Panc1 (cell line): ENCODE data around the gene SOS2. TPM values are rescaled to one million over a fixed set of nuclear protein-coding genes. Genes with fewer than 3 reads are reported as not detected.

Experiments
- ATAC-seq: fragments of 200-7000 bp; cut with Tn5 transposase; 2 replicates; pipeline ENCODE4 v1.9.1; 2020; ENCODE audit warnings: mild to moderate bottlenecking, moderate library complexity
- BruUV-seq: library from RNA; stranded (reverse); fragments of 400-500 nt; replicated peaks from 2 replicates; lab custom pipeline; 2021; lab: Mats Ljungman, UMichigan
- CTCF ChIA-PET: fragments of 300-600 bp; sonication (Branson Sonifier 250); formaldehyde crosslinking; loops from one replicate; lab custom pipeline; 2022; ENCODE audit warnings: antibody characterized with exemption; lab: Charles Lee
- POLR2A ChIA-PET: fragments of 300-600 bp; sonication (Branson Sonifier 250); formaldehyde crosslinking; loops from one replicate; lab custom pipeline; 2022; ENCODE audit warnings: antibody characterized with exemption; lab: Charles Lee
- DNase-seq: peaks from one replicate; pipeline ENCODE4 v3.0.0-alpha.2; 2010; ENCODE audit warnings: low read depth, low spot score
- H3K27ac ChIP-seq: 2 replicates; pipeline ENCODE4 v1.5.1; 2011; ENCODE audit warnings: mild to moderate bottlenecking, low read length, inconsistent platforms
- H3K27me3 ChIP-seq: fragments of 200-500 bp; sonication (Bioruptor generic); 2 replicates; pipeline ENCODE4 v1.6.0; 2014; ENCODE audit warnings: low read length, inconsistent platforms; ENCODE audit not compliant: control insufficient read depth, insufficient read depth
- H3K36me3 ChIP-seq: fragments of 200-500 bp; sonication (Bioruptor generic); 2 replicates; pipeline ENCODE4 v1.5.1; 2014; ENCODE audit warnings: inconsistent platforms, mild to moderate bottlenecking, low read length, moderate library complexity; ENCODE audit not compliant: control insufficient read depth, insufficient read depth
- H3K4me1 ChIP-seq: 2 replicates; pipeline ENCODE4 v1.5.1; 2011; ENCODE audit warnings: inconsistent platforms, mild to moderate bottlenecking, low read length, moderate library complexity; ENCODE audit not compliant: control insufficient read depth, insufficient read depth
- H3K4me3 ChIP-seq, 2 experiments: 2 replicates each; pipeline ENCODE4 v1.5.1; 2011 to 2012; ENCODE audit warnings: low read depth in 2 of 2, low read length in 2 of 2, mild to moderate bottlenecking in 2 of 2, inconsistent platforms in 1 of 2, moderate library complexity in 1 of 2
- H3K9me3 ChIP-seq: fragments of 200-500 bp; sonication (Bioruptor generic); 2 replicates; pipeline ENCODE4 v1.5.1; 2014; ENCODE audit warnings: low read depth, mild to moderate bottlenecking, inconsistent platforms, low read length, moderate library complexity; ENCODE audit not compliant: control insufficient read depth, insufficient read depth
- CTCF ChIP-seq: fragments of 450-650 bp; IDR thresholded peaks from 2 replicates; pipeline ENCODE4 v1.5.1; 2017; ENCODE audit warnings: mild to moderate bottlenecking
- POLR2AphosphoS5 ChIP-seq: IDR thresholded peaks from 2 replicates; pipeline ENCODE4 v1.6.1; 2012; ENCODE audit warnings: mild to moderate bottlenecking, low read depth, low read length, moderate library complexity
- REST ChIP-seq, 2 experiments: IDR thresholded peaks; 2 replicates each; pipeline ENCODE4 v1.6.1; 2011 to 2012; ENCODE audit warnings: low read depth in 2 of 2, control low read depth in 1 of 2, low read length in 1 of 2, mild to moderate bottlenecking in 1 of 2, moderate library complexity in 1 of 2; ENCODE audit not compliant: insufficient read depth in 1 of 2
- SIN3A ChIP-seq: IDR thresholded peaks from 2 replicates; pipeline ENCODE4 v1.6.1; 2012; ENCODE audit warnings: low read depth, mild to moderate bottlenecking, low read length, moderate library complexity, borderline replicate concordance; ENCODE audit not compliant: insufficient read depth
- TCF7L2 ChIP-seq: IDR thresholded peaks from 2 replicates; pipeline ENCODE4 v1.6.1; 2011; ENCODE audit warnings: mild to moderate bottlenecking, low read depth, low read length, inconsistent platforms
- in situ Hi-C: cut with HindIII; loops from 2 replicates; pipeline ENCODE4 v1.10.0; 2016; ENCODE audit warnings: low sequenced_read_pairs, low pct_unique_long_range_greater_than_20kb
- intact Hi-C: fragments of 100-400 bp; cut with micrococcal nuclease; formaldehyde crosslinking; loops from one replicate; pipeline ENCODE4 v1.10.0; 2022; ENCODE audit not compliant: unreplicated experiment
- total RNA-seq: library from RNA; stranded (reverse); gene quantifications from one replicate; pipeline ENCODE4 v1.2.1, GENCODE V29; 2021; ENCODE audit not compliant: unreplicated experiment

SOS2 gene
- total RNA-seq, 1 experiment from 2014 or later: 21.2 TPM

DNA sequence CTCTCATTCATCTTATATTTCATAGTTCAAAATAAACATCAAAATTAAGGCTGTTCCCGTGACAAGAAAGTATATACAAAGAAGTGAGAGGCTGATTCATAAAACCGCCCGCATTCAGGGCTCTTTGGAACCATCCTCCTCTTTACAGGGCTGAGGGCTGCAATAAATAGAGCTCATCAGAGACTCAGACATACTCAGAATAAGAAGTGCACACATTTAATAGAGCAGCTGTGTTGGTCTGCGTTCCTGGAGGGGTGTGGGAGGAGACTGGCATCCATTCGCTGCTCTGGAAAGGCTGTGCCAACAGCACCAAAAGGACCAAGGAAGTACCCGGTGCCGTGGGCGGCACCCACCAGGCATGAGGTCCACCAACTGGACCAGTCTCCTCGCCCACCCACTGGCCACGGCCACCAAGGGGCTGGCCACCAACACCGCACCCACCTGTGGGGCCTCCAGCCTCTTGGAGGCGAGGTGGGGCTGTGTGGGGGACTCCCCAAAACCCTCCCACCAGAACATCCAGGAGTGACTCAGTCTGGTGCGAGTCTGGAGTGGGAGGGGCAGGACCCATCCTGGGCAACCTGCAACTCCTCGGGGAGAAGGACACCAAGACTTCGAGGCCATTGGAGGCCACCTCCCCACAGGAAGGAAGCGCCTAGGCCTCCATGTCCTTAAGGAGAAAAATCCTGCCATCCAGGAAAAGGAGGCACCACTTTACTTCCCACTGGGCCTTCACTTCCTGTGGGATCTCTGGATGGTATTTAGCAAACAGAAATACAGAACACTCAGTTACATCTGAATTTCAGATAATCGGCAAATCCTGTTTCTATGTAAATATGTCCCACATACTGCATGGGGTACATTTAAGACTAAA, 147.7 kb downstream of the SOS2 start:
- DNase-seq: no peak
- intact Hi-C loops (no loop called here), in situ Hi-C loops (no loop called here)
- no peak for TF ChIP-seq SIN3A
- TF ChIP-seq CTCF: no peak
- TF ChIP-seq POLR2AphosphoS5: no peak
- TF ChIP-seq TCF7L2: no peak
- no peak for TF ChIP-seq REST (IDR thresholded peaks at IDR 0.05; ENCODE audit: insufficient read depth in 1 of 2, low read depth in 2 of 2, low read length in 1 of 2)
- H3K4me1 ChIP-seq: no peaks in the 10 kb centered on the region; the same call in 1 of the 2 replicates
- H3K27ac ChIP-seq: no peak overlapping the region
- no peak for ATAC-seq
- ChIA-PET POLR2A (no interaction called here), CTCF (no interaction called here)
- H3K36me3 ChIP-seq: no peaks in the 10 kb centered on the region
- H3K27me3 ChIP-seq: no peaks in the 10 kb centered on the region
- H3K9me3 ChIP-seq: no peaks in the 10 kb centered on the region
- H3K4me3 ChIP-seq: no peak overlapping the region
- no TSS peak for BruUV-seq

DNA sequence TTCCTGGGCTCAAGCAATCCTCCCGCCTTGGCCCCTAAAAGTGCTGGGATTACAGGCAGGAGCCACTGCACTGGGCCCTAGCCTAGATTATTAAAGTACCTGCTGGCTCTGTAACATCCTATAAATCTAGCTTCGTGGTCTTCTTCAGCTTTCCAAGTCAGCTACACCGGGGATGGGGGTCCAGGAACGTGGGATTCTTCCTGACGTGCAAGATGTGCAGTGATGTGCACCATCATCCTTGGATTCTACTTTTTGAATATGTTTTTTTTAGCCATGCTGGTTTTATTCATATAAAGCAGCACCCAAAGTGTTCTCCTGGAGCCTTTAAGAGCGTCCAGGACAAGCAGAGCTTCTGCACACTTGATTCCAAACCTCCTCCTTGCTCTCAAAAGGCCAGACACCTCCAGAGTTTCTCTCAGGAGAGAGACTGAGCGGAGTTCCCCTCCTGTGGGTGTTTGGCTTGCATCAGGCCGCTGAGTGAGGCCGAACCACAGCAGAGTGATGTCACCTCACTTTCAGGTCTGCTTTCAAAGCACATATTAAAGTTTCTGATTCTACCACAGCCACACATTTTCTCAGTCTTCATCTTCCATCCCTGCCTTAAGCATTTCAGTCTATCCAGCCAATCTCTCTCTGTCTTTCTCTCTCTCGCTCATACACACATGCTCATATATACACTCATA, 148.5 kb downstream of the SOS2 start:
- TF ChIP-seq POLR2AphosphoS5 (no peak), TCF7L2 (no peak), CTCF (no peak), REST (IDR thresholded peaks at IDR 0.05; ENCODE audit: insufficient read depth in 1 of 2, low read depth in 2 of 2, low read length in 1 of 2) (no peak), SIN3A (no peak)
- no peak for DNase-seq
- Histone ChIP-seq H3K4me3 (no peak overlapping the region), H3K36me3 (no peaks in the 10 kb centered on the region), H3K27me3 (no peaks in the 10 kb centered on the region), H3K9me3 (no peaks in the 10 kb centered on the region), H3K27ac (no peak overlapping the region), H3K4me1 (no peaks in the 10 kb centered on the region; the same call in 1 of the 2 replicates)
- no peak for ATAC-seq
- in situ Hi-C loops (no loop called here), intact Hi-C loops (no loop called here)
- BruUV-seq: no TSS peak
- ChIA-PET POLR2A (no interaction called here), CTCF (no interaction called here)
